Activated CD4-positive, CD25-positive, alpha-beta regulatory T cell treated with anti-CD3 and anti-CD28 coated beads, Interleukin-2, amount 50 U/mL, for 16 hours (primary cell): Measurements from ENCODE around the gene TOP1.
"Not testable (repeated sequence)": the region's sequence is repeated elsewhere in the genome, so short reads cannot be mapped to it uniquely, and the experiment has no call there.

Experiments used
- DNase-seq: peaks from one replicate; pipeline ENCODE4 v3.0.0-alpha.2; 2020; ENCODE audit warnings: low read depth, low spot score

The TOP1 gene

DNA sequence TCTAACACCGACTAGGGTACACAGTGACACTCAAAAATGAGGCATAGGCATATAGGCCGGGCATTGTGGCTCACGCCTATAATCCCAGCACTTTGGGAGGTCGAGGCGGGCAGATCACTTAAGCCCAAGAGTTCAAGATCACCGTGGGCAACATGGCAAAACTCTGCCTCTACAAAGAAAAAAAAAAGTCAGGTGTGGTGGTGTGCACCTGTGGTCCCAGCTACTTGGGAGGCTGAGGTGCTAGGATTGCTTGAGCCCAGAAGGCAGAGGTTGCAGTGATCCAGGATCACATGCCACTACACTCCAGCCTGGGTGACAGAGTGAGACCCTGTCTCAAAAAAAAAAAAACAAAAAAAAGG is 24.7 kb upstream of the TOP1 start:
- DNase-seq = not testable (repeated sequence)

DNA sequence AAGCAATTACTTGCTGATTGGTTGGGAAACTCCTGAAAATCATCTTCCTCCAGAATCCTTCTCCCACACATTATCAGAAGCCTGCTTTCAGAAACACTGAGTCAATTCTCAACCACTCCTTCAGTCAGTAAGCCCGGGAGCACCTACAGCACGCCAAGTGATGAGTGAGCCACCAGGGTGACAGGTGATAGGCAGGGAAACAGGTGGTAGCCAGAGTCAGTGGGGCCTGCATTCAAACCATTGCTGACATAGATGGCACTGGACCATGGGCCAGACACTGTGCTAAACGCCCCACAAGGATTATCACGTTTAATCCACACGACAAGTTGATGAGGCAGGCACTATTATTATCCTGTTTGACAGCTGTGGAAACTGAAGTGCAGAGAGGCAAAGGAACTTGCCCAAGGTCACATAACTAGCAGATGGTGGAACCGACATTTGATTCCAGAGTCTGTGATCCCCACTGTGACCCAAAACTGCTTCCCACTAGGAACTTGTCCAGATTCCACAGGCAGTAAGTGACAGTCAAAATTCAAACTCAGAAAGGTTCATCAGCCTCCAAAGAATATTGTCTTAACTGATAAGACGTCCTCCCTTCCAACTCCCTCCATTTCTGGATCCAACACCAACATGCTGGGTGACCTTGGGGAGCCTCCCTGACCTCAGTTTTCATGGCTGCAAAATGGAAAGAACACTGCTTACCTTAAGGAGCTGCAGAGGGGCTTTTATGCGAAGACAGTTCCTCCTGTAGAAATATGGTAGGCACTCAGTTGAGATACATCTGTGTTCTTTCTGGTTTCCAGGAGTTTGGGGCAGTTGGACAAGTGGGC is 23.9 kb upstream of the TOP1 start:
- no peak for DNase-seq

DNA sequence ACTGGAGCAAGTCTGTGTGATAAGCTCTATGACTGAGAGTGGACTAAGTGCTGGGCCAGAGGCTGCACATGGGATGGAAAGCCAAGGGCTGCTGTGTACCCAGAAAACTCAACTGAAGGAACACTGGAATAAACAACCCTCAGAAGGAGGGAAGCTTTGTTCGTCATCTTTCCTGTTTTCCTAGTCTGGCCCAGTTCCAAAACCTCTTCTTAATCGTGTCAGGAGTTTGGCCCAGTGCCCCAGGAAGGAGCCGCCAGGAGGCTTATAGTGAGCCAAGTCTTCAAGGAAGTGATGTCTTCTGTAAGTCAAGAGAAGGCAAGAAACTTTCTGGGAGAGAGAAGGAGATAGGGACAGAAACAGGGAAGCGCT is 23.3 kb upstream of the TOP1 start:
- no peak for DNase-seq

DNA sequence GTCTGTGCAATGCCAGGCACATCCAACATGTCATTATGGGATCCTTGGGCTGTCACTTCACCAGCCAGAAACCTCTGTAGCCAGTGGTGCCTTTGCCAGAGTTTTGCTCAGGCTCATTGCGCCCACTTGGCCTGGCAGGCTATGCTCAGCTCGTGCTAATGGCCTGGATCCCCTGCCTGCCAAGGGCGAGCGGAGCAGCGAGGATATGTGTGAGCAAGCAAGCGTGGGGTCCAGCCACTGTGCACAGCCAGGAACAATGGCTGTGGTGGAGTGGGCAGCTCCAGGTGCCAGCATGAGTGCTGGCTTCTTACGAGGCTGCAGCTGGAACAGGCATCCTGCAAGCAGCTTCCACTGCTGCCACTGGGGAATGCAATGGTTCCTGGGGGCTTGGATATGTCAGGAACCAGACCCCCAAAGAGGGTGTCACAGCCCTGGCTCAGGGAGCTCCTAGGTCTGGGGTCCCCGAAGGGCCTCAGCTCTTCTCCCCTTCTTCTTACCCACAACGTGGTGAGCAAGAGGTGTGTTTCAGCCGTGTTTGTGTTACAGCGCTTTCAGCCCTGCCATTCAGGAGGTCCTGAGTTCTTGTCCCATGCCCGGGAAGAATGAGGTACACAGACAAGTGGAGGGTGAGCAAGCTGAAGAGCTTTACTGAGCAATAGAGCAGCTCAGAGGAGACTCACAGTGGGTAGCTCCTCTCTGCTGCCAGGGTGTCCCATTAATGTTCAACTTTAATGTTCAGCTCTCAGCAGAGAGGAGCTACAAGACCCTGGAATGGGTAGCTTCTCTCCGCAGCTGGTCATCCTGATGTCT is 22.3 kb upstream of the TOP1 start:
- DNase-seq = no peak

DNA sequence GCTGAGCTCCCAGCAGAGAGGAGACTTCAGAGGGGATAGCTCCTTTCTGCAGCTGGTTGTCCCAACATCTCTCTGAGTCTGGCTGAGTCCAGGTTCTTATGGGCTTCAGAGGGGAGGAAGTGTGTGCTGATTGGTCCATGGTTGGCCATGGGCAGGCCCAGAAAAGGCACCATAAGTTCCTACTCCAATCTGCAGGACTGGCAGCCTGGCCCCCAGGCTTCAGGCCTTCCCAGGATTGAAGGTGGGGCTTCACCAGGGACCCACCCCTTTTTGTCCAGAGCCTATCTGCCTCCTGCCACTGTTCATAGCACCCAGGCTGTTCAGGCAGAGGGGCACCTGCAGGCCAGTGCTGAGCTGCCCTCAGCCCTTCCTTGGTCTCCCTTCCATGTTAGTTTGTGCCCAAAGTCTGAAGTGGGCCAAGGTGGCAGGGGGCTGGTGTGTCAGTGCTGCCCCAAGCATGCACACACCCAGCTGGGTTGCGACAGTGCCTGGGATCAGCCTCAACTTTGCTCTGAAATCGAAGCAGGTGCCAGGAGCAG is 21.6 kb upstream of the TOP1 start:
- no peak for DNase-seq

DNA sequence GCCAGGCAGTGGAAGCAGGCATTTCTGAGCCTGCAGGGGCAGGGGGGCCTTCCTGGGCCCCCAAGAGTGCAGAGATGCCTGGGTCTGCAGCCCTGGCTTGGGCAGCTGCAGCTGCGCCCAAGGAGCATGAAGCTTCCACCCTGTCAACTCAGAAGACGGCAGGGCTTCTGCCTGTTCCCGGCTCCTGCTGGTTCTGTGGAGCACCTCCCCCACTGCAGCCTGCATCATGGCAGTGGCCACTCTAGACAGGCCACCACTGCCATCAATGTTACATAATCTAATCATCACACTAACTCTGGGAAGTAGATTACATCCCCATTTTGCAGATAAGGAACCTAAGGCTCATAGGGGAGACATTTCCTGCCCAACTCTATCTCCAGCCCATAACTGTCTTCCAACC is 21.1 kb upstream of the TOP1 start:
- DNase-seq = no peak

DNA sequence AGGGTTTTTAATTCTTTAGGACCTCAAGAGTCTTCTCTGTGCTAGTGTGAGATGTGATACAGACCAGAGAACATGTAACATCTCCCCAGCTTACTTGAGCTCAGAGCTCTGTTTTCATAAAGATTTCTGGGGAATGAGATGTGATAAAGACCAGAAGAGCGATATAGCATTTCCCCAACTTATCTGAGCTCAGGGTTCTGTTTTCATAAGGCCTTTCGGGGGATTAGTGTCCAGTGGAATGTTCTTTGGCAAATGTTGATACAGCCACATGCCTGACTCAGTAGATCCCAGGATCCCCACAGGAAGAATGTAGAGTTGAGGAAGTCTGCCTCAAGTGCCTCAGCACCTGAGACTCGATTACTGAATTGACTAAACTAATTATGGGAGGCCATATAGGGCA is 18.7 kb upstream of the TOP1 start:
- DNase-seq = no peak

DNA sequence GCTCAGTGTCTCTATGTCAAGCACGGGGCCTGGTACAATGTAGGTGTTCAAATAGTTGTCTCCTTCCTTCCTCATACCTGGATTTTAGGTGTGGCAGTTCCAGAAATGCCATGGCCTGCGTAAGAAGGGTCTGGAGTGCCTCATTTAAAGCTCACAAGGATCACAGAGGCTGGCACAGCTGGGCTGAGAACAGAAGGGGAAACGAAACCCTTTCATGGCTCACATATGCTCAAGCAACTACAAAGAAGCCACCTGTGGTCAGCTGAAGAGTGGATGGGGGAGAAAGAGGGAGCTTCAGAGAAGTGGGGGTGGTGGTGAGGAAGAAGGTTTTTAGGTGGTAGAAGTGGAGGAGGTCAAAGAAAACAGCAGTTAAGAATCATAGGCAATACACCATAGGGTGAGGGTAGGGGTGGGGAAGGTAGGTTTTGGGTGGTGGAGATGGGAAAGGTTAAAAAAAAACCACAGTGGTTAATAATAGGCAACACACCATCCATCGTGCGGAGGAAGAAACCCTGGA is 17.0 kb upstream of the TOP1 start:
- DNase-seq = no peak

DNA sequence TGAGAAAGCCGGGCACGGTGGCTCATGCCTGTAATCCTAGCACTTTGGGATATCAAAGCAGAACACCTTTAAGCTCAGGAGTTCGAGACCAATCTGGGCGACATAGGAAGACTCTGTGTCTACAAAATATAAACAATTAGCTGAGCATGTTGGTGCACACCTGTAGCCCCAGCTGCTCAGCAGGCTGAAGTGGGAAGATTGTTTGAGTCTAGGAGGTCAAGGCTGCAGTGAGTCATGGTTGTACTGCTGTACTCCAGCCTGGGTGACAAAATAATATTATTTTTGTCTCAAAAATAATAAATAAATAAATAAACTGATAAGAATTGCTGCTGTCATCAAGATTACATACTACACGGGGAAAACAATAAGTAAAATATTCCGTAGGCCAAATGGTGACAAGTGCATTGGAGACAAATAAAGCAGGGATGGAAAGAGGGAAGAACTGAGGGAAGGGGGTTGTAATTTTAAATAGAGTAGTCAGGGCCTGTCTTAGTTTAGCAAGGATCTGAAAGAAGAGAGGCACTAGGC is 14.0 kb upstream of the TOP1 start:
- no peak for DNase-seq

DNA sequence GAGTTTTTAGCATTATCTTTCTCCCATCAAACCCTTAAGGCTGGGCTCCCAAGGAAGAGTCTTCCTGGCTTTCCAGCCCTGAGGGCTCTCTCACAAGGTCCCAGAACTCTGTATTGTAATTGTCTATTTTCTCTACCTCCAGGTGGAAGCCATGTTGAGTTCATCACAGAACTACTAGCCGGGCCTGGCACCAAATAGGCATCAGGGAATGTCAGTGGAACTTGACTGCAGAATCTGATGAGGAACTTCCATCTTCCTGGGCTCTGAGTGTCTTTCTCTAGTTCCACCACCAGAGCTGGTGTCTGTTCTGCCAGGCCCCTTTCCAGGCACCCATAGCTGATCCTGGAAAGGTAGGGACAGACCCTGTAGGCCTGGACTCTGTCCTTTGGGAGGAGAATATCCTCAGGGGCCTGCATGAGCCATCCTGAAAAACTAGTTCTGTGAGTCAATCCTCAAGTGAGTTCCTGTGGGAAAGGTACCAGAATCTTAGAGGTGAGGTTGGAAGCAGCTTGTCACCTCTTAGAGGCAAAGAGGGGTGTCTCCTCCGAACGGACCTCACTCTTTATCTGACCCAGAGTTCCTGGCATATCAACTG is 11.1 kb upstream of the TOP1 start:
- no peak for DNase-seq

DNA sequence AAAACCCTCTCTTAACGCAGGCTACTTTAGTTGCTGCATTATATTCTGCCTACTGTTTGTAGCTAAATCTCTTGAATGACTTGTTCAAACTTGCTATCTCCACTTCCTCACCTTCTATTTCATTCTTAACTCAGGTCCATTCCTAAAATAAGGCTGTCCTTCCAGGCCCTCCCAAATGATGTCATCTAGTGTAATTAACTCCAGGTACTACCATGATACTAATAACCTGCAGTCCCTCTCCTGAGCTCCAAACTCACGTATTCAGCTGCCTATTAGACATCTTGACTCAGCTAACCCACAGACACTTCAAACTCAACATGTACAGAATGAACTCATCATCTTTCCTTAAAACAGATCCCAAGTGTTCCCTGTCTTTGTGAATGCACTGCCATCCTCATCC is 10.5 kb upstream of the TOP1 start:
- DNase-seq = no peak

DNA sequence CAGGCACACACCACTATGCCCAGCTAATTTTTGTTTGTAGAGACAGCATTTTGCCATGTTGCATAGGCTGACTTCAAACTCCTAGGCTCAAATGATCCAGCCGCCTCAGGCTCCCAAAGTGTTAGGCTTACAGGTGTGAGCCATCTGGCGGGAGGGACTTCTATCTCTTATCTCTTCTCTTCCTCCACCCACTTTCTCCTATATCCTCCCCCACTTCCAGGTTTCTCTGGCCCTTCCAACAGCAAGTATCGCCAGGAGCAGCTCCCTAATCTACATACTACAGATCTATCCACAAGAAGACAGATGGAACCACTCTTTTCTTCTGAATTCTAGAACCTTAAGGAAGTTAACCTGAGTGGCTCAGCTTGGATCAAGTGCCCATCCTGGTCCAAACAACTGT is 5.1 kb upstream of the TOP1 start:
- DNase-seq = no peak

DNA sequence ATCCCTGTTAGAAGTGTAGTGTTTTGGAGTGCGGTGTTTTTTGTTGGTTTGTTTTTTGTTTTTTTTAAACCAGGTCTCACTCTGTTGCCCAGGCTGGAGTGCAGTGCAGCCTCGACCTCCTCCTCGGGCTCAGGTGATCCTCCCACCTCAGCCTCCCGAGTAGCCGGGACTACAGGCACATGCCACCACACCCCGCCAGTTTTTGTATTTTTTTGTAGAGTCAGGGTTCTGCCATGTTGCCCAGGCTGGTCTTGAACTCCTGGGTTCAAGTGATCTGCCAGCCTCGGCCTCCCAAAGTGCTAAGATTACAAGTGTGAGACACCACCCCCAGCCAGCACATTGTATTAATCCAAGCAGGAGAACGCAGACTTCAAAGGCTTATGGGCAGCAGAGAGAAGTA is 1.3 kb upstream of the TOP1 start:
- no peak for DNase-seq

DNA sequence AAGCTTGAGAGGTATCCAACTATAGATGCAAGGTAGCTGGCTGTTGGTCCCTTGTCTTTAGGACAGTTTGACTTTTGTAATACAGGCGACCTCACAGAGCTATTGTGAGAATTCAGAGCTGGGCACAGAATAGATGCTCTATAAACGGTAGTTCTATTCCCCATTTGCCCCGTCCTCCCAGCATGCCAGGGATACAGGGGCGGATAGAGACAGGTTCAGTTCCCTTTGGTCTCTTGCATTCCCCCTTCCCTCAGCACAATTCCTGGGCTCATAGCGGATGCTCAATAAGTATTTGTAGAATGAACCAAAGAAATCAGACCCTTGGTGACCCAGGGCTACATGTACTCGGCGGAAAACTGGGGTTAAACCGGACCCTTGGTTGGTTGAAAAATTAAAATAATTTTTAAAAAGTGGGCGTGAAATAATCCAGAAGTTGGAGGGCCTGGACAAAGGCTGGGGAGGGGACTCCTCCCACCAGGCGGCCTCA is 707 bp upstream of the TOP1 start:
- DNase-seq = no peak

DNA sequence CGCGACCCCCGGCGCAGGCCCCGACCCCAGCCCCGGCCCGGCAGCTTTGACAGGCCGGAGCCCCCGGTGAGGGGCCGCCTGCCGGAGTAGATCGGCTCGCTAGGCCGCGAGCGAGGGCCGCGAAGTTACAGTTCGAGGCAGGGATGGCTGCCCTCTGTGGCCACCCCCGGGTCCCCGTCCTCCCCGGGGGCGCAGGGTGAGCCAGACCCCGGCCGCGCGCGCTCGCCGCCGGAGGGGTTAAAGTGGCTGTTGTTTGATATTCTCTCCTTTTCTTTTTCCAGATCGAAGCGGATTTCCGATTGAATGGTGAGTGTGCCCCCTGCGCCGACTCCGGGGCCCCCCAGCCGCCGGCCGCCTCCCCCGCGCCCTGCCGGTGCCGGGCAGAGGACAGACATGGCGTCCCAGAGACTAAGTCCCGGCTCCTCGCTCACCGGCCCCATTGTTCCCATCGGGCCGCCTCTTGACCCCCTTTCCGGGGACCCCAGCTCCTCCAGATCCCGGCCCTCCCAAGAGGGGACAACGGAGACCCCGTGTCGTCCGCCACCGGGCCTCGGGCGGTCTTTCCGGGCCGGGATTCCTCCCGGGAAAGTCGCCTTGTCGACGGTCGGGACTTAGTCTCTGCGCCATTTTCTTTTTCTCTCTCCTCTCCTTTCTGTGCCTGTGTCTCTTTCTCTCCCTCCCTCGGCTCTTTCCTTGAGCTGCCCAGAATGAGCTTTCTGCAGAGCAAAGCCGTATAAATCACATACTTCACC is 704 bp downstream of the TOP1 start:
- no peak for DNase-seq

DNA sequence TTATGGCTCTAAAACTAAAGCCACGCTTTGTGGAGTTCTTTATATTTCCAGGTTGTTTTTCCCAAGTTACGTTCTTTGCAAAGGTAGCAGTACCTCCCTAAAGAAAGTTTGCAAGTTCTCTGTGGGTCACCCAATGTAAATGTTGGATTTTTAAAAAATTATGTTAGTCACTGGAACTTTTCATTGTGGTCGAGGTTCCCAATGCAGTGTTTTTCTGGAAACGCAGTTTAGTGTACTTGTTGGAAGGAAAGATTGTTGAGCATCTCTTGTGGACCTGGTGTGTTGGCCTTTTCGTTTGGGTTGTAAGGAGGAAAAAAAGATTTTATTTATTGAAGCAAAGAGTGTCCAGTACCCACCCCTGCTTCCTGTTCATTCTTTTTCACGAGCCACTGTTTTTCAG is 1.4 kb downstream of the TOP1 start:
- DNase-seq = no peak

DNA sequence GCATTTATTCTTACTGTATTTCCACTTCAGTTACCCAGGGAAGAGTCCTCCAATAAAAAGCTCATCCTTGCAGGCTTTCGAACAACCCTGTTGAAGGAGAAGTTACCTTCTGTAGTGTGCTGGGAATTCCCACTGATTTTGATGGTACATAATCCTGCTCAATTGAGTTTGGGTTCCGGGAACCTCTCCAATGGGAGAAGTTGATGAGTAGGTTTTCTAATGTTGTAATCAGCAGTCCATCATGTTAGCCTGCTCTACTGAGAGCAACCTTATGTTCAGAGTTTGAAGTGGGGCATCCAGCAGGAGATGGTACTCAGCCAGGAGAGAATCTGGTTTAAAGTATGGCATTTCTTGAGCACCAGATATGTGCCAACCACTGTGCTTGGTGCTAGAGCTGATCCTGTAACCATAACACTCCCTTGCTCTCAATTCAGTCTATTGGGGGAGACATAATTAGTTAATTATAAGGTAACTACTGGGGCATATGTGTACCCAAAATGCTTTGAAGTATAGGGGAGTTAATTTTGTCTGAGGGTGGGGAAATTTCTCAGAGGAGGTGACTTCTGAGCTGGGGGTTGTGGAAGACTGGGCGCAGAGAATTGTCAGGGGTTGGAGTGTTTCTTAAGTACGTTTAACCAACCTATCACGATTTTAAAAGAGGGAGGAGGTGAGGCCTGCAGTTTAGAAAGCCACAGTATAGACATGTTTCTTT is 2.1 kb downstream of the TOP1 start:
- no peak for DNase-seq

DNA sequence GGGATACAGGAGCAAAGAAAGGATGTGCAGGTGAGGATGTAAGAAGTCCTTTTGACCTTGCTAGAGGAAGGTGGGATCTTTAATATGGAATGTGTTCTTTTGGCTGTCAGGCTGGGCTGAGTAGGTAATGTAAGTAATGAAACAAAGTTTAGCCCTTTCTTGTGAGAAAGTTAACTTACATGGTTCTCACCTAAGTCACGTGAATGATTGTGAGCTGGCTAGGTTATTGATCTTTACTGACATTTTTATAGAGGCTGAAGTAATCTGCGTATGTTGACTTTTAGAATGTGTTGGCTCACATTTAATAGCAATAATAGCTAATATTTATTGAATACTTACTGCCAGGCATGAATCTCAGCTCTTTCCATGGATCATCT is 2.6 kb downstream of the TOP1 start:
- DNase-seq = no peak

DNA sequence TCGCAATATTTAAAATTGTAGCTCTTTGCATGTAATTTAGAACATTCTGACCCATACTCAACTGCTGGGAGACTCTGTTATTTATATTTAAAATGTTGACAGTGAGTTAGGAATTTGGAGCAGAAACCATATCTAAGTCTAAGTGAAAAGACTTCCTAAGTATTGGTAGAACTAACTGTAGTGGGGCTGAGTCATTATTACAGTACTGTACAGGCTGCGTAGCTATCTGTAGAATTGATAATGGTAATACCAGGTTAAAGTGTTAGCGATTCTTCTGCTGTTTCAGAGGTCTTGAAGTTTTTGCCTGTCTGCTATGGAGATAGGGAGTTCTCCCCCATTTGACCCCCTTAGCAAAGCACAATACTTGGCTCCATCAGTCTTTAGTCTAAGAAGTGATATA is 3.6 kb downstream of the TOP1 start:
- DNase-seq = no peak

DNA sequence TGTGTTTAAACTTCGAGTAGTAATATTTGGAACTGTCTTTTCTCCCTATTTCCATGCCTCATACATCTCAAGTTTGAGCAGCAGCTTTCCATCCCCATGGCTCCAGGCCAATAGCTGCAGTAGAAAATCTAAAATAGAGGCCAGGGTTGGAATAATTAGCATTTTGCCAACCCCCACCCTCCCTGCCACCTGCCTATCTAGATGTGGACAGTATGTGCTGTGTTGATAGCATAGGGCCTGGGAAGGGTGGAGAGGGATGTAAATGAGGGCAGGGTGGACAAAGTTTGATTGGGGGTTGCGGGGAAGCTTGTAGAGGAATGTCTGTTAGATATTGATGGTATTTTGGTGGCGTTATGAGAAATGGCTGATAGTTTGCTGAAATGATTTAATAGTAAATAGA is 5.6 kb downstream of the TOP1 start:
- no peak for DNase-seq

DNA sequence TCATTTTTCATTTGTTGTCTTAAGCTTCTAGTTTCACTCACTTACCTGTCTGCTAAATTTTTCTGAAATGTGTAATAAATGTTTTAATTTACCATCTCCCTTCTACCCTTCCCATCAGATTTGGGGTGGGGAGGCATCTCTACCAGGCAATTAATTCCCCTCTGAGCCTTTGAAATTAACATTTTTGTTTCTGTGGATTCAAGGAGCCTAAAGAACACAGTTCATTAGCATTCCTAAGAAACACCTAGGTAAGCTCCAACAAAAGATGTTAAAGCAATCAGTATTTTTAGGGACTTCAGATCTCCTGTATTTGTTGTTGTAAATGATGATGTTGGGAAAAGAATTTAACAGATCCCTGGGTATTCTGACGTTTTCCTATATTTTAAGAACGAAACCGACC is 6.6 kb downstream of the TOP1 start:
- no peak for DNase-seq
